H7 (cell line): ENCODE data around the gene DDX20. TPM values are rescaled to one million over a fixed set of nuclear protein-coding genes. Genes with fewer than 3 reads are reported as not detected.

ENCODE experiments used
- DNase-seq: peaks from one replicate; pipeline ENCODE4 v3.0.0; 2012
- H3K27me3 ChIP-seq: 2 replicates; pipeline ENCODE4 v1.6.0; 2011; ENCODE audit warnings: mild to moderate bottlenecking, low read length; ENCODE audit not compliant: control insufficient read depth, insufficient read depth
- H3K36me3 ChIP-seq: replicated peaks from 2 replicates; pipeline ENCODE4 v1.5.1; 2011; ENCODE audit warnings: low read length; ENCODE audit not compliant: control insufficient read depth, insufficient read depth
- H3K4me3 ChIP-seq: 2 replicates; pipeline ENCODE4 v1.5.1; 2011; ENCODE audit warnings: low read depth, mild to moderate bottlenecking, control low read depth, low read length, moderate library complexity; ENCODE audit not compliant: insufficient read depth
- total RNA-seq: library from RNA; depleted of rRNA; stranded (reverse); fragments of >200 nt; shearing (Covaris generic); gene quantifications from 2 replicates; pipeline ENCODE4 v1.2.3, GENCODE V29; 2014; rRNA removed

Gene DDX20
- total RNA-seq: 39.3 and 39.4 TPM in 2 replicates

DNA sequence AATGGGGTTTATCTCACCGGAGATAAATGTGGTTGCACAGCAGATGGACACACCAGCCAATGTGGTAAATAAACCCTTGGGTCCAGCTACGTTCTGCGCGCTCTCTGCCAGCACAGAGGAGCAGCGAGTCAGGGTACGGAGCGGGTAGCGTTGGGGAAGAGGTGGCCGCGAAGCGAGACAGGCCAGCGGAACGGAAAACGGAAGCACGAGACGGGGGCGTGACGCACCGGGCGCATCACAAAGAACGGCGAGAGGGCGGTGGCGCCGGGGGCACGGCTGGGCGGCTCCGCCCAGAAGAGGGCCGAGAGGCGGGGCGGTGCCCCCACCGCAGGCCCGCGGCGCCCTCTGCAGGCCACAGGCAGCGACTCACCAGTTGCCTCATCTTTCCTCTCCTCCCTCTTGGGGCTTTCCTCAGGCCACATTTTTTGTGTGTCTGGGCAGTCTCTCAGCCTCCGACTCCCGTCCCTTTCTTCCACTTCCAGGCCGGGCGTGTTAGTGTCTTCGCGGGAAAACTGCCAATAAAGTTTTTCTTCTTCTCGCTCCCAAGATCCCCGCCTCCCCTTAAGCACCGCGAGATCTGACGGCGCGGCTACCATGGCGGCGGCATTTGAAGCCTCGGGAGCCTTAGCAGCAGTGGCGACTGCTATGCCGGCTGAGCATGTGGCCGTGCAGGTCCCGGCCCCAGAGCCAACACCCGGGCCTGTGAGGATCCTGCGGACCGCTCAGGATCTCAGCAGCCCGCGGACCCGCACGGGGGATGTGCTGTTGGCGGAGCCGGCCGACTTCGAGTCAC, at the start of gene DDX20:
Gene DDX20, plus strand, starts transcription at position 571 of the 793 bp plus-strand sequence. Its CDS starts 24 bp downstream, at position 595.
- Histone ChIP-seq H3K27me3 (no peaks in the 10 kb centered on the region), H3K4me3 (peak within 1 kb of the TSS; percentile 95), H3K36me3 (peaks cover 12% of the 10 kb centered on the region)
- peak; percentile 98 for DNase-seq

DNA sequence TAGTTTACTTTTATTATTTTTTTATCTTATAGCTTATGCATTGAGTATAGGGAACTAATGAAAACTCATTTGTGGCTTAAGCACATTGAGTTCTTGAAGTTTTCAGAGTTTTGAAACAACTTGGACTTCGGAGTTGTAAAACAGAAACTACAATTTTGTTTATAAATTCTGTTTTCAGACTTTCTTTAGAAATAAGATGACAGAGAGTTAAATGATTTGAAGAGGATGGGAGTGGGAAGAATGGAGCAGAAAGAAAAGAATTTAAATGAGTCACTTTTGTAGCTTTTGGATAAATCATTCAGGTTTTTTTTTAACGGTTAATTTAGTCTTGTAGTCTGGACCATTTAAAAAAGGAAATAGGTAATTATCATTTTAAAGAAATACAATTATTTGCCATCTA, 48.8 kb upstream of the DDX20 start:
- Histone ChIP-seq H3K27me3 (no peaks in the 10 kb centered on the region), H3K4me3 (no peak overlapping the region), H3K36me3 (no peaks in the 10 kb centered on the region; the same call in none of the 2 replicates)
- no peak for DNase-seq

DNA sequence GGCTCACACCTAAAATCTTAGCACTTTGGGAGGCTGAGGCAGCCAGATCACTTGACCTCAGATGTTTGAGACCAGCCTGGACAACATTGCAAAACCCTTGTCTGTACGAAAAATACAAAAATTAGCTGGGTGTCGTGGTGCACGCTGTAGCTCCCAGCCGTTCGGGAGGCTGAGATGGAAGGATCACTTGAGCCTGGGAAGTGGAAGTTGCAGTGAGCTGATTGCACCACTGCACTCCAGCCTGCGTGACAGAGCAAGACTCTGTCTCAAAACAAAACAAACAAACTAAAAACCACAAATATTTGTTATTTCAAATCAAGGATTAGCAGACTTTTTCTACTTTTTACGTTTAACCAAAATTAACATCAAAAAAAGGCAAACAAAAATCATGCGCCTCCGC, 47.8 kb upstream of the DDX20 start:
- no peaks in the 10 kb centered on the region; the same call in none of the 2 replicates for H3K36me3 ChIP-seq
- no peak for DNase-seq

DNA sequence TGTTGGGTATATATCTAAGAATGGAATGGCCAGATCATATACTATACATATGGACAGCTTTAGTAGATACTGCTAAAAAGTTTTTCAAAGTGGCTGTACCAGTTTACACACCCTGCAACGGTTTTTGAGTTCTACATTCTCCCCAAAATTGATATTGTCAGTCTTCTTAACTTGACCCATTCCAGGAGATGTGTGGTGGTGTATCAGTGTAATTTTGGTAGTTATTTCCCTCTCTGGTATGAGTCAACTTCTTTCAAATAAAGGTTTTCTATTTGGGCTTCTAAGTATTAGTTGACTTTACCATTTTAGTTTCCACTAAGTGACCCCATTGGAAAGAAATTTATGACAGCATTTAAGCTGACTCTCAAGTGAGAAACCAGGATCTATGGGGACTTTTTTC, 45.7 kb upstream of the DDX20 start:
- Histone ChIP-seq H3K4me3 (no peak overlapping the region), H3K27me3 (no peaks in the 10 kb centered on the region), H3K36me3 (no peaks in the 10 kb centered on the region; the same call in none of the 2 replicates)
- DNase-seq: no peak

More for the DNA sequence above, 47.8 kb upstream of the DDX20 start:
- no peak overlapping the region for H3K4me3 ChIP-seq
- no peaks in the 10 kb centered on the region for H3K27me3 ChIP-seq

DNA sequence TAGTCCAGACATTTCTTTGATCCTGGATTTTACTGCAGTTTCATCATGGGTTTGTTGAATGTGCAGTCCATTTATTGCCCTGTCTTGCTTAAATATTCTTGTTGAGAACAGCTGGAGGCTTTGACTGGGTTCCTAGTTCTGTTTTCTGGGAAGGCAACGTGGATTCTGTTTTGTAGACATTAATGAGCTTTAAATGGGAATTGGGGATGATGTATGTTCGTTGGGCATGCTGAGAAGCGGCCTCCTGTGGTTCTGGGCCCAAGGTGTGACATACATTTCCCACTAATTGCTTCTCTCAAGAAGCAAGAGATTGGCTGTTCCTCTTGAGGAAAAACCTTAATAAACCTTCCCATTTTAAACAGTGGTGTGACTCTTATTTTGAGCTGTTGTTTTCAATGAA, 39.4 kb upstream of the DDX20 start:
- no peaks in the 10 kb centered on the region for H3K27me3 ChIP-seq
- DNase-seq: no peak
- H3K4me3 ChIP-seq: no peak overlapping the region
- no peaks in the 10 kb centered on the region; the same call in 1 of the 2 replicates for H3K36me3 ChIP-seq

DNA sequence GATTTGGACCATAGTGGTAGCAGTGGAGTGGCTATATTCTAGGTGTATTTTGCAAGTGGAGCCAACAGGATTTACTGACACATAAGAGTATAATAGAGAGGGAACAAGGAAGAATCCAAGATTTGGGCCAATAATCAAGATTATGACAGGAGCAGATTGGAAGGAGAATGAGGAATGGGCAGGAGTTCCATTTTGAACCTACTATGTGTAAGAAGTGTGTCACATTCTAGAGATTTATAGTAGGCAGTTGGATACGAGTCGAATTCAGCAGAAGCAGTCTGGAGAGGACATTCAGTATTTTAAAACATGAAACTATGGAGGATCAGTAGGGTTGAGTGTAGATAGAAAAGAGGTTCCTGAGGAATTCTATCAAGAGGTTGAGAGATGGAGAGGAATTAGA, 38.3 kb upstream of the DDX20 start:
- Histone ChIP-seq H3K27me3 (no peaks in the 10 kb centered on the region), H3K36me3 (no peaks in the 10 kb centered on the region; the same call in 1 of the 2 replicates), H3K4me3 (no peak overlapping the region)
- no peak for DNase-seq

DNA sequence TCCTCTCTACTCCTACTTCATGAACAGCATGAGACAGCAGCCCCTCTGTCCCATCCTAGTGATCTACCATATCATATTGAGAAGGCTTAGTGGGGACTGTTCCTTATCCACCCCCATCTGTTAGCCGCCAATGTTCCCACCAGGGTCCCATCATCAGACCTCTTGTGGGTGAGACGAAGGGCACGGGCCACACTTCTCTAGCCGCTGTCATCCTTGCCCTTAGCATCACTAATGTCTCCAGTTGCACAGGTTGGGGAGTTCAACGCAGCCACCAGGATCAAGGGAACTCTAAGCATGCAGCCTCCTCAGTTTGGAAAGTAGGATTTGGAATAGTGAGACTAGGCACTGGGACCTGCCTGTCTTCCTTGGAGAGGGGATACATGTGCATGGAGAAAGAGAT, 36.6 kb upstream of the DDX20 start:
- H3K36me3 ChIP-seq: no peaks in the 10 kb centered on the region; the same call in 1 of the 2 replicates
- no peak overlapping the region for H3K4me3 ChIP-seq
- no peaks in the 10 kb centered on the region for H3K27me3 ChIP-seq
- no peak for DNase-seq

- H3K4me3 ChIP-seq: no peak overlapping the region
- no peak for DNase-seq
- no peaks in the 10 kb centered on the region for H3K27me3 ChIP-seq
- H3K36me3 ChIP-seq: no peaks in the 10 kb centered on the region; the same call in 1 of the 2 replicates
These were observed 36.0 kb upstream of the DDX20 start for GRCh38 chr1:111719674-111720132.

GRCh38 chr1:111720274-111720976, 35.3 kb upstream of the DDX20 start:
- Histone ChIP-seq H3K27me3 (no peaks in the 10 kb centered on the region), H3K4me3 (no peak overlapping the region), H3K36me3 (no peaks in the 10 kb centered on the region; the same call in 1 of the 2 replicates)
- no peak for DNase-seq

DNA sequence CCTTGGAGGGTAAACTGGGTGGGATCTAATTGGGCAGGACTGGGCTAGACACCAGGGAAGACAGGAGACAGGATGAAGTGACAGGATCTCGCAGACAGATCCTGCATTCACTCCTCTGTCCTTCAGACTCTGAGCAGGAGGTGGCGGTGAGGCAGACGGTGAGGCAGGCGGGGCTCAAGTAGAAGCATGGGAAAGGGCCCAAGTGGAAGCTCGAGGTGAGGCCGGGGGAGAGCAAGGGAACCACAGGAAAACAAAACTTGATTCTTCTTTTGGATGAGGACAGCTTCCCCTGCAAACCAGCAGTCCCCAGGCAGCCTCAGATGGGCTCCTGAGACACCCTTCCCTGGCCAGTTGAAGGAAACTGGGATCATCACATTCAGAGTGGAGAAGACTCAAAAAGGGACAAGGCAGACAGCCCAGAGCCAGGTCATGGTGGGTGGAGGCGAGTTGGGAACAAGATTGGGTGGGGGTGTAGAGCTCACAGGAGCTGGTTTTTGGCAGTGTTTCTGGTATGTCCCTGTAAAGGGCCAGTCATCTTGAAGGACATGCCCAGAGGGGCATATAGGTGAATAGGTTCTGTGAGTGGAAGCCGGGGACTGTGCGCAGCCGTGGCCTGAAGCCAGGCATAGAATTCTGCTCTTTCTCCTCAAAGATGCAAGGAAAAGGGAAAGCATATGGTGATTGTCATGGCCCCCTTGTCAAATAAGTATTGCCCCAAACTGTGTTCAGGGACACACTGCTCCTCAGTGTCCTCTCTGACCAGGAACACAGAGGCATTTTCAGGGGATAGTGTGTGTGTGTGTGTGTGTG, 34.5 kb upstream of the DDX20 start:
- DNase-seq: no peak
- no peaks in the 10 kb centered on the region for H3K27me3 ChIP-seq
- no peaks in the 10 kb centered on the region; the same call in 1 of the 2 replicates for H3K36me3 ChIP-seq
- H3K4me3 ChIP-seq: no peak overlapping the region

DNA sequence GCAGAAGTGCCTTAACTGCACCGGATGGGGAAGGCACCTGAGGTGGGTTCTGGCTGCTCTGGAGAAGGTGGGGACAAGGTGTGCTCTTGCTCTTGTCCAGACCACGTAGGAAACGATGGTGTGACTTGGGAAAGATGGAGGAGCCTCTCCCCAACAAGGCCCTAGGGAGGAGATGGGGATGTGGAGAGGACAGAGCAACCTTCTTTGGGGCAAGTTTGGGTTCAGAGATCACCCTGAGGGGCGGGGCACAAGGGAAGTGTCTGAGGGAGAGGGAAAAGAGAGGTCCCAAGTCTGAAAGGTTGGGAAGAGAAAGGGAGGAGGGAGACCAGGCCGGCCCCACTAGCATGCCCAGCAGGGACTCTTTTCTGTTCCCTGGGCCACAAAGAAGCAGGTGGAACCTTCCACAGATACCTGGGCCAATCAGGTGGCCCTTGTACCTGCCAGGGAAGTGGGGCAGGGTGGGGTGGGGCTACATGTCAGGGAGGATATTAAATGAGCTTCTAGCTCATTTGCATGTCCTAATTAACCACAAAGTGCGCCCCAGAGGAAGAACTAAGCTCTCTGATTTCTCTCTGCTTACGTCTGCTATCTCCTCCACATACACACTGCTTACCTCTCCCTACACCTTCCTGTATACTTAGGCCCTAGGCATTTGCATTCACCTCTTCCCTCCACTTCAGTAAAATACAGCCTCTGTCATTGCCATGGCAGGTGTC, 32.5 kb upstream of the DDX20 start:
- Histone ChIP-seq H3K4me3 (no peak overlapping the region), H3K36me3 (no peaks in the 10 kb centered on the region), H3K27me3 (no peaks in the 10 kb centered on the region)
- DNase-seq: no peak

- no peak overlapping the region for H3K4me3 ChIP-seq
- no peak for DNase-seq
- no peaks in the 10 kb centered on the region for H3K27me3 ChIP-seq
- no peaks in the 10 kb centered on the region; the same call in 1 of the 2 replicates for H3K36me3 ChIP-seq
These were observed 31.8 kb upstream of the DDX20 start for GRCh38 chr1:111723871-111724270.

GRCh38 chr1:111725192-111725591, 30.5 kb upstream of the DDX20 start:
- Histone ChIP-seq H3K4me3 (no peak overlapping the region), H3K27me3 (no peaks in the 10 kb centered on the region), H3K36me3 (no peaks in the 10 kb centered on the region; the same call in 1 of the 2 replicates)
- DNase-seq: peak; percentile 61

- Histone ChIP-seq H3K36me3 (no peaks in the 10 kb centered on the region; the same call in 1 of the 2 replicates), H3K27me3 (no peaks in the 10 kb centered on the region), H3K4me3 (no peak overlapping the region)
- DNase-seq: peak; percentile 14
These were observed 28.6 kb upstream of the DDX20 start for GRCh38 chr1:111727056-111727455.
